ENCODE data around the gene PTPN1. TPM values are rescaled to one million over a fixed set of nuclear protein-coding genes. Genes with fewer than 3 reads are reported as not detected.

The PTPN1 gene
- total and polyA plus RNA-seq, 8 donors = 26.3 to 98.6 (median 30.4) TPM

DNA sequence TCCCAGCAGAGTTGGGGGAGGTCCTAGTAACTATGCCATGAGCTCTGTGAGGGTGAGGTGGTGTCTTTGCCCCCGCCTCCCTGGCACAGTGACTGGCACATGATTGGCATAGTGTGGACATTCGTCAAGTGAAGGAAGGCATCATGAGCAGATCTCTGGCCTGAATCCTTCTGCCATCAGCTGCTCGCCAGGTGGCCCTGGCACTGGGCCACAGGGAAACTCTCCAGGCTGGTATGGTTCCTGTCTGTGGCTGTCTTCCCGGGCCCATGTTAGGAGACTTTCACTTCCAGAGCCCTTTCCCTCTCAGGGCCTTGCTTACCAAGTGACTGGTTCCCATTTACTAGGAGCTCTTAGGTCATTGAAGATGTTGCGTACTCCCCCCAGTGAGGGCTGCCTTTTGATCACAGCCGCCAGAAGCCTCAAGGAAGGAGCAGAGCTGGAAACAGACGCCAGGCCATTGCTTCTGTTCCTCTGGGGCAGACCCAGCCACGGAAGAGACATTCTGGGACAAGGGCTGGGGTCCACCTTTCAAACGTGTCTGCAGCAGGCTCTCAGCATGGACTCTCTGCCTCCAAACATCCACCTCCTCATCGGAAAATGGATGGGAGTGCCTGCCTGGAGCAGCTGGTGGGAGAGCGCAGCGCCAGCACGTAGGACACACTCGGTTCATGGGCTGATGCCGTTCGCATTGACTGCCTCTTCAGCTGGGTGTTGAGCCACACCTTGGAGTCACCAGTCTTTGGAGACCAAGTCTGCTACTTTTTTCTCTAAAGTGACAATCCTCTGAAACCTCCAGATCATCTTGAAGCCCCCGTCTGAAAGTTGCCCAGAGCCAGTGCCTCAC lies 67.2 kb downstream of the PTPN1 start:
- no peak for TF ChIP-seq CTCF (IDR thresholded peaks at IDR 0.05)
- peak in 1 of 4 donors; percentile 63 for DNase-seq
- Histone ChIP-seq H3K4me3 (no peak overlapping the region), H3K36me3 (peaks cover 4 to 88% of the 10 kb centered on the region in 2 donors), H3K4me1 (peaks cover 8 to 33% of the 10 kb centered on the region in 2 donors), H3K27me3 (no peaks in the 10 kb centered on the region), H3K27ac (no peak overlapping the region), H3K9me3 (no peaks in the 10 kb centered on the region)
- ATAC-seq = peak; percentile 53
- intact Hi-C loops (cut with DNase I) = loop anchor here in 1 of 2 donors (5.0 kb wide), 2 partner anchors 100 to 390 kb away; no protein-coding TSS in a partner anchor

DNA sequence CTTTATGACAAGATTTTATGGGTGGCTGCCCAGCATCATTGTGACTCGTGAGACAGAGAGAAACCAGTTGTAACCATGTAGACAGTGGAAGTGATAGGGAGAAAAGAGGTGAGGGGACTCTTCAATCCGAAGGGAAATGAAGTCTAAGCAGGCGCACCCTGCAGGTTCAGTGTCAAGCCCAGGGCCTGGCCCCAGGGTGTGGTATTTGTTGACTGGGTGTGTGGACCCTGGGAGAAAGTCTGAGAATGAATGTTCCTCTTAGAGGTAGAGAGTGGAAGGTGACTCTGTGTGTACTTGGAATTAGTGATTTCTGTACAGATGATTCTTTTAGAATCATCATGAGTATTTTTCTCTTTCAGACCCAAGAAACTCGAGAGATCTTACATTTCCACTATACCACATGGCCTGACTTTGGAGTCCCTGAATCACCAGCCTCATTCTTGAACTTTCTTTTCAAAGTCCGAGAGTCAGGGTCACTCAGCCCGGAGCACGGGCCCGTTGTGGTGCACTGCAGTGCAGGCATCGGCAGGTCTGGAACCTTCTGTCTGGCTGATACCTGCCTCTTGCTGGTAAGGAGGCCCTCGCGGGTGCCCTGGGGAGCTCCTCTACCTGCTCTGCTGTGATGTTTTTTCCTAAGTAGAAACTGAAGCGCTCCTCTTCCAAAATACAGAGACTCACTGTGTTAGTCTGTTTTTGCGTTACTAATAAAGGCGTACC lies 68.0 kb downstream of the PTPN1 start:
- Histone ChIP-seq H3K4me3 (no peak overlapping the region), H3K27me3 (no peaks in the 10 kb centered on the region), H3K4me1 (peaks cover 4 to 25% of the 10 kb centered on the region in 2 donors), H3K36me3 (peaks cover 4 to 96% of the 10 kb centered on the region in 2 donors), H3K27ac (no peak overlapping the region), H3K9me3 (no peaks in the 10 kb centered on the region)
- ATAC-seq = no peak
- DNase-seq = no peak
- intact Hi-C loops (cut with DNase I) = loop anchor here in 1 of 2 donors (5.0 kb wide), 2 partner anchors 101 to 391 kb away; no protein-coding TSS in a partner anchor
- no peak for TF ChIP-seq CTCF (IDR thresholded peaks at IDR 0.05)

DNA sequence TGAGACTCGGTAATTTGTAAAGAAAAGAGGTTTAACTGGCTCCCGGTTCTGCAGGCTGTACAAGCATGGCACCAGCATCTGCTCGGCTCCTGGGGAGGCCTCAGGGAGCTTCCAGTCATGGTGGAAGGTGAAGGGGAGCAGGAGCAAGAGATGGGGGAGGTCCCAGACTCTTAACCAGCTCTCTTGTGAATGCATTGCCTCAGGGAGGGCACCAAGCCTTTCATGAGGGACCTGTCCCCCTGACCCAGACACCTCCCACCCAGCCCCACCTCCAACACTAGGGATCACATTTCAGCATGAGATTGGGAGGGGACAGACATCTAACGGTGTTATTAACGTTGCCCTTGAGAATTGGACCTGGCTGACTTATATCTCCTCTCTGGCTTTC lies 68.6 kb downstream of the PTPN1 start:
- TF ChIP-seq CTCF (IDR thresholded peaks at IDR 0.05) = no peak
- Histone ChIP-seq H3K36me3 (peaks cover 4 to 100% of the 10 kb centered on the region in 2 donors), H3K4me3 (no peak overlapping the region), H3K27ac (no peak overlapping the region), H3K27me3 (no peaks in the 10 kb centered on the region), H3K9me3 (no peaks in the 10 kb centered on the region), H3K4me1 (peaks cover 0 to 20% of the 10 kb centered on the region in 2 donors)
- DNase-seq (no peak), ATAC-seq (no peak)
- intact Hi-C loops (cut with DNase I) = loop anchor here in 1 of 2 donors (5.0 kb wide), 2 partner anchors 101 to 391 kb away; no protein-coding TSS in a partner anchor

GRCh38 chr20:50579511-50579910 lies 69.3 kb downstream of the PTPN1 start:
- DNase-seq = no peak
- ATAC-seq = no peak
- Histone ChIP-seq H3K27me3 (no peaks in the 10 kb centered on the region), H3K36me3 (peaks cover 4 to 100% of the 10 kb centered on the region in 2 donors), H3K4me3 (no peak overlapping the region), H3K4me1 (peaks cover 0 to 19% of the 10 kb centered on the region in 2 donors), H3K27ac (no peak overlapping the region), H3K9me3 (no peaks in the 10 kb centered on the region)
- TF ChIP-seq CTCF (IDR thresholded peaks at IDR 0.05) = no peak
- intact Hi-C loops (cut with DNase I) = loop anchor here in 1 of 2 donors (5.0 kb wide), 2 partner anchors 102 to 392 kb away; no protein-coding TSS in a partner anchor
